Measurements from ENCODE around the gene ANXA4. TPM values are rescaled to one million over a fixed set of nuclear protein-coding genes. Genes with fewer than 3 reads are reported as not detected.
"Not testable (repeated sequence)": the region's sequence is repeated elsewhere in the genome, so short reads cannot be mapped to it uniquely, and the experiment has no call there.

ANXA4 gene
- total RNA-seq, 1 donor from 2014 or later: 52.9 TPM

- H3K27me3 Mint-ChIP-seq (ENCODE audit: low read depth): no peaks in the 10 kb centered on the region
- DNase-seq (ENCODE audit: low spot score): no peak
- peaks cover 10% of the 10 kb centered on the region for H3K4me1 Mint-ChIP-seq (ENCODE audit: low read depth)
- no peak overlapping the region for H3K4me3 Mint-ChIP-seq (ENCODE audit: low read depth)
- intact Hi-C loops (cut with micrococcal nuclease): no loop called here
- H3K9me3 Mint-ChIP-seq: no peaks in the 10 kb centered on the region
- H3K27ac Mint-ChIP-seq: no peak overlapping the region
- no peaks in the 10 kb centered on the region for H3K36me3 Mint-ChIP-seq (ENCODE audit: low read depth)
Measured at GRCh38 chr2:69725706-69726360, 16.1 kb upstream of the ANXA4 start.

- no peak for DNase-seq (ENCODE audit: low spot score)
- H3K9me3 Mint-ChIP-seq: no peaks in the 10 kb centered on the region
- no peaks in the 10 kb centered on the region for H3K36me3 Mint-ChIP-seq (ENCODE audit: low read depth)
- intact Hi-C loops (cut with micrococcal nuclease): no loop called here
- no peak overlapping the region for H3K27ac Mint-ChIP-seq
- no peak overlapping the region for H3K4me3 Mint-ChIP-seq (ENCODE audit: low read depth)
- no peaks in the 10 kb centered on the region for H3K27me3 Mint-ChIP-seq (ENCODE audit: low read depth)
- H3K4me1 Mint-ChIP-seq (ENCODE audit: low read depth): peaks cover 18% of the 10 kb centered on the region
Measured at GRCh38 chr2:69729266-69729665, 12.7 kb upstream of the ANXA4 start.

DNA sequence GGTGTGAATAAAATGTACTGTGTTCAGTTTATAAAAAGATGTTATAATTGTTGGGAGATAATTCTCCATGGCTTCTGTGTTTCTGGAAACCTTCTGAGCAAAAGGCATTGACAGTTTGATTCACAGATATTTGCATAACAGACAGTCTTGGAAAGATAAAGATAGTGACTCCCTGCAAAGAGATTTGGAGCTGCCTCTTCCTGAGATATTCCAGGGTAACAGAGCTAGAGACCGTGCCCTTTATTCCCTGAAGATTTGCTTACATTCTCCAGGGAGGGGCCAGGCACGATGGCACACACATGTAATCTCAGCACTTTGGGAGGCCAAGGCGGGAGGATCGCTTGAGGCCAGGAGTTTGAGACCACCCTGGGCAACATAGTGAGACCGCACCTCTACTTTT is 12.2 kb upstream of the ANXA4 start:
- no peak overlapping the region for H3K27ac Mint-ChIP-seq
- no peak for DNase-seq (ENCODE audit: low spot score)
- H3K9me3 Mint-ChIP-seq: no peaks in the 10 kb centered on the region
- no peaks in the 10 kb centered on the region for H3K27me3 Mint-ChIP-seq (ENCODE audit: low read depth)
- intact Hi-C loops (cut with micrococcal nuclease): no loop called here
- no peaks in the 10 kb centered on the region for H3K36me3 Mint-ChIP-seq (ENCODE audit: low read depth)
- H3K4me3 Mint-ChIP-seq (ENCODE audit: low read depth): no peak overlapping the region
- H3K4me1 Mint-ChIP-seq (ENCODE audit: low read depth): peaks cover 14% of the 10 kb centered on the region

GRCh38 chr2:69731147-69731970 is 10.6 kb upstream of the ANXA4 start:
- intact Hi-C loops (cut with micrococcal nuclease): no loop called here
- H3K36me3 Mint-ChIP-seq (ENCODE audit: low read depth): no peaks in the 10 kb centered on the region
- H3K4me1 Mint-ChIP-seq (ENCODE audit: low read depth): peaks cover 8% of the 10 kb centered on the region
- H3K27ac Mint-ChIP-seq: no peak overlapping the region
- H3K27me3 Mint-ChIP-seq (ENCODE audit: low read depth): no peaks in the 10 kb centered on the region
- no peaks in the 10 kb centered on the region for H3K9me3 Mint-ChIP-seq
- no peak for DNase-seq (ENCODE audit: low spot score)
- H3K4me3 Mint-ChIP-seq (ENCODE audit: low read depth): no peak overlapping the region

DNA sequence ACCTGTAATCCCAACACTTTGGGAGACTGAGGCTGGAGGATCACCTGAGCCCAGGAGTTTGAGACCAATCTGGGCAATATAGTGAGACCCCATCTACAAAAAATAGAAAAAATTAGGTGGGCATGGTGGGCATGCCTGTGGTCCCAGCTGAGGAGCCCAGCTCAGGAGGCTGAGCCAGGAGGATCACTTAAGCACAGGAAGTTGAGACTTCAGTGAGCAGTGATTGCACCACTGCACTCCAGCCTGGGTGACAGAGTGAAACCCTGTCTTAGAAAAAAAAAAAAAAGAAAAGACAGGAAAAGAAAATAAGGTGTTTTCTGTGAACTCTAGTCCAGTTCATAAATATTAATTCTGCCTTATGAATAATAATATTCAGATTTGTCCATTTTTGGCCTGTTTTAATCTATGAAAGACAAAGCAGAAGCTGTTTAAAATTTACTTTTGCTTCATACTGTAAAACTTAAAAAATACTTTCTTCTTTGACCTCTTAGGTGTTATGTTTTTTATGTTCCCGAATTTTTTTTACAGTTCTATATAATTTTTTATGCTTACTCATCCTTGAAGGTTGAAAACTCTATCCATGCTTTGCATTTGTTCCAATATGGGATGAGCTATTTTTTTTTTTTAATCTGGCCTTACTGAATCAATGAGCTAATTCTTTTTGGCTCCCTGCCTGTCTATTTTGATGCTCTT is 8.4 kb upstream of the ANXA4 start:
- no peaks in the 10 kb centered on the region for H3K36me3 Mint-ChIP-seq (ENCODE audit: low read depth)
- no peak overlapping the region for H3K4me3 Mint-ChIP-seq (ENCODE audit: low read depth)
- DNase-seq (ENCODE audit: low spot score): no peak
- no peak overlapping the region for H3K27ac Mint-ChIP-seq
- no peaks in the 10 kb centered on the region for H3K9me3 Mint-ChIP-seq
- intact Hi-C loops (cut with micrococcal nuclease): no loop called here
- peaks cover 6% of the 10 kb centered on the region for H3K27me3 Mint-ChIP-seq (ENCODE audit: low read depth)
- peaks cover 8% of the 10 kb centered on the region for H3K4me1 Mint-ChIP-seq (ENCODE audit: low read depth)

GRCh38 chr2:69734035-69734611 is 7.8 kb upstream of the ANXA4 start:
- no peaks in the 10 kb centered on the region for H3K36me3 Mint-ChIP-seq (ENCODE audit: low read depth)
- peaks cover 12% of the 10 kb centered on the region for H3K27me3 Mint-ChIP-seq (ENCODE audit: low read depth)
- no peak overlapping the region for H3K27ac Mint-ChIP-seq
- DNase-seq (ENCODE audit: low spot score): no peak
- intact Hi-C loops (cut with micrococcal nuclease): no loop called here
- H3K9me3 Mint-ChIP-seq: no peaks in the 10 kb centered on the region
- H3K4me3 Mint-ChIP-seq (ENCODE audit: low read depth): no peak overlapping the region
- H3K4me1 Mint-ChIP-seq (ENCODE audit: low read depth): peaks cover 8% of the 10 kb centered on the region

- Mint-ChIP-seq H3K4me1 (ENCODE audit: low read depth) (peaks cover 8% of the 10 kb centered on the region), H3K27ac (no peak overlapping the region), H3K4me3 (ENCODE audit: low read depth) (no peak overlapping the region), H3K27me3 (ENCODE audit: low read depth) (peaks cover 12% of the 10 kb centered on the region), H3K9me3 (no peaks in the 10 kb centered on the region), H3K36me3 (ENCODE audit: low read depth) (no peaks in the 10 kb centered on the region)
- no peak for DNase-seq (ENCODE audit: low spot score)
- intact Hi-C loops (cut with micrococcal nuclease): no loop called here
Measured at GRCh38 chr2:69734854-69735544, 6.9 kb upstream of the ANXA4 start.

DNA sequence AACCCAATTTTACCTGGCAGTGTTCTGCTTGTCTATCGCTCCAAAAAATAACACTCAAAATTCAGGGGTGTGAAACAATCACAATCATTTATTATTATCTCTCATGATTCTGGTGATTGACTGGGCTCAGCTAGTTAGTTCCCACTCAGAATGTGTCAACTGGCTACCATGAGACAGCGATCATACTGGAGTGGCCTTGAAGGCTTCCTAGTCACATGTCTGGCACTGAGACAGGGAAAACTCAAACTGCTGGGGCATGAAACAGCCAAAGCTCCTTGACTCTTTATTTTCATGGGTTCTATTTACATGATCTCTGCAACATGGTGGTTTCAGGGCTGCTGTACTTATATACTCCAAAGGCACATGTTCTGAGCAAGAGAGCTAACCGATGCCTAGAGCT is 6.2 kb upstream of the ANXA4 start:
- intact Hi-C loops (cut with micrococcal nuclease): no loop called here
- DNase-seq (ENCODE audit: low spot score): no peak
- peaks cover 8% of the 10 kb centered on the region for H3K4me1 Mint-ChIP-seq (ENCODE audit: low read depth)
- H3K36me3 Mint-ChIP-seq (ENCODE audit: low read depth): no peaks in the 10 kb centered on the region
- H3K27ac Mint-ChIP-seq: no peak overlapping the region
- H3K4me3 Mint-ChIP-seq (ENCODE audit: low read depth): no peak overlapping the region
- H3K27me3 Mint-ChIP-seq (ENCODE audit: low read depth): peaks cover 12% of the 10 kb centered on the region
- no peaks in the 10 kb centered on the region for H3K9me3 Mint-ChIP-seq

DNA sequence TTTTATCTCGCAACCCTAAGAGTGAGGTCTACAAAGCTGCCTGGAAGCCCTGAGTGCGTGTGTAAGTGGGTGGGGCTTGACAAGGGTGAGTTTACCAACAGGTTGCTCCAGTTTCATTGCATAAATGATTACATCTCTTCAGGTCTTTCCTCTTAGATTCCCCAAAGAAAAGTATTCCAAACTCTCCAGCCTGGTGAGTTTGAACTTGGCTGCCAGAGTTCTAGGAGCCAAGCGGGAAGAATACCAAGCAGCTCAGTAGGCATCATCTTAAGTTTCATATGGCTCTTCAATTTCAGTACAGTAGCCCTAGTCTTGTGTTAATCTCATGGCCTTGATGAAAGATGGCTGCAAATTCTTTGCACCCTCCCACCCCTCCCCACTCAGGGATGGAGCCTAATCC is 3.8 kb upstream of the ANXA4 start:
- peaks cover 12% of the 10 kb centered on the region for H3K27me3 Mint-ChIP-seq (ENCODE audit: low read depth)

GRCh38 chr2:69740502-69740951 is 1.4 kb upstream of the ANXA4 start:
- Mint-ChIP-seq H3K4me3 (ENCODE audit: low read depth) (no peak overlapping the region), H3K4me1 (ENCODE audit: low read depth) (peaks cover 28% of the 10 kb centered on the region), H3K36me3 (ENCODE audit: low read depth) (peaks cover 5% of the 10 kb centered on the region), H3K9me3 (no peaks in the 10 kb centered on the region), H3K27me3 (ENCODE audit: low read depth) (peaks cover 12% of the 10 kb centered on the region), H3K27ac (no peak overlapping the region)
- intact Hi-C loops (cut with micrococcal nuclease): loop anchor here (5.0 kb wide), 1 partner anchor 152 kb away; the partner anchor contains the start of gene SNRNP27
- no peak for DNase-seq (ENCODE audit: low spot score)

More for the DNA sequence above, 3.8 kb upstream of the ANXA4 start:
- H3K36me3 Mint-ChIP-seq (ENCODE audit: low read depth); H3K4me3 Mint-ChIP-seq (ENCODE audit: low read depth); H3K9me3 Mint-ChIP-seq; H3K27ac Mint-ChIP-seq; intact Hi-C loops (cut with micrococcal nuclease); DNase-seq (ENCODE audit: low spot score): not testable (repeated sequence)
- peaks cover 14% of the 10 kb centered on the region for H3K4me1 Mint-ChIP-seq (ENCODE audit: low read depth)

- intact Hi-C loops (cut with micrococcal nuclease): loop anchor here (5.0 kb wide), 1 partner anchor 151 kb away; the partner anchor contains the start of gene SNRNP27
- DNase-seq (ENCODE audit: low spot score): no peak
- peak overlapping the region; percentile 91 for H3K4me3 Mint-ChIP-seq (ENCODE audit: low read depth)
- H3K4me1 Mint-ChIP-seq (ENCODE audit: low read depth): peaks cover 28% of the 10 kb centered on the region
- H3K9me3 Mint-ChIP-seq: no peaks in the 10 kb centered on the region
- H3K36me3 Mint-ChIP-seq (ENCODE audit: low read depth): peaks cover 6% of the 10 kb centered on the region
- H3K27me3 Mint-ChIP-seq (ENCODE audit: low read depth): peaks cover 12% of the 10 kb centered on the region
- H3K27ac Mint-ChIP-seq: peak overlapping the region; percentile 89
Measured at GRCh38 chr2:69741229-69741574, 732 bp upstream of the ANXA4 start.

- DNase-seq (ENCODE audit: low spot score): no peak
- Mint-ChIP-seq H3K4me1 (ENCODE audit: low read depth) (peaks cover 28% of the 10 kb centered on the region), H3K27ac (peak overlapping the region; percentile 76), H3K9me3 (no peaks in the 10 kb centered on the region), H3K36me3 (ENCODE audit: low read depth) (peaks cover 18% of the 10 kb centered on the region), H3K27me3 (ENCODE audit: low read depth) (peaks cover 8% of the 10 kb centered on the region), H3K4me3 (ENCODE audit: low read depth) (peak overlapping the region; percentile 92)
- intact Hi-C loops (cut with micrococcal nuclease): loop anchor here (1.0 to 5.0 kb wide), 3 partner anchors 32 to 150 kb away; partner anchors contain the start of gene SNRNP27
Measured at GRCh38 chr2:69742322-69742952, 503 bp downstream of the ANXA4 start.

Measured in activated T-helper 2 cell treated with anti-CD3 and anti-CD28 coated beads, Interferon-gamma antibody, Interleukin-2, Interleukin-4, amounts not matched to agents 10 μg/mL and 5 μg/mL and 100 μg/mL, durations not matched to agents 14 hours and 24 hours and 36 hours (primary cell).